ENCODE measurements around the gene SRP19.

Gene SRP19

GRCh38 chr5:112823656-112824055 lies 37.4 kb upstream of the SRP19 start:
- TF ChIP-seq NFIC (IDR thresholded peaks at IDR 0.05) = no peak

- TF ChIP-seq CREB1 (IDR thresholded peaks at IDR 0.05; ENCODE audit: low read depth) = no peak
- TF ChIP-seq YY1 (IDR thresholded peaks at IDR 0.05; ENCODE audit: low read depth) = no peak
- no peak for TF ChIP-seq REST (IDR thresholded peaks at IDR 0.05; ENCODE audit: low read depth)
- no peak for TF ChIP-seq MAX (IDR thresholded peaks at IDR 0.05)
- TF ChIP-seq NFIC (IDR thresholded peaks at IDR 0.05) = no peak
- TF ChIP-seq TEAD4 (IDR thresholded peaks at IDR 0.05) = no peak
- TF ChIP-seq TAF1 (IDR thresholded peaks at IDR 0.05; ENCODE audit: low read depth) = no peak
- no peak for TF ChIP-seq ZBTB7A (IDR thresholded peaks at IDR 0.05; ENCODE audit: low read depth)
- TF ChIP-seq CEBPB (IDR thresholded peaks at IDR 0.05) = no peak
- no peak for TF ChIP-seq EGR1 (IDR thresholded peaks at IDR 0.05)
- TF ChIP-seq TCF12 (IDR thresholded peaks at IDR 0.05; ENCODE audit: low read depth) = no peak
- TF ChIP-seq RAD21 (IDR thresholded peaks at IDR 0.05; ENCODE audit: low read depth) = no peak
- TF ChIP-seq USF1 (IDR thresholded peaks at IDR 0.05) = no peak
- TF ChIP-seq EP300 (IDR thresholded peaks at IDR 0.05; ENCODE audit: borderline replicate concordance) = no peak
- no peak for TF ChIP-seq FOXM1 (IDR thresholded peaks at IDR 0.05; ENCODE audit: borderline replicate concordance, low read depth)
Measured at GRCh38 chr5:112824197-112824596, 36.9 kb upstream of the SRP19 start.

GRCh38 chr5:112830378-112830777 lies 30.7 kb upstream of the SRP19 start:
- TF ChIP-seq TAF1 (IDR thresholded peaks at IDR 0.05; ENCODE audit: low read depth) (no peak), USF1 (IDR thresholded peaks at IDR 0.05) (no peak), REST (IDR thresholded peaks at IDR 0.05; ENCODE audit: low read depth) (no peak), FOXM1 (IDR thresholded peaks at IDR 0.05; ENCODE audit: borderline replicate concordance, low read depth) (no peak), TEAD4 (IDR thresholded peaks at IDR 0.05) (no peak), ZBTB7A (IDR thresholded peaks at IDR 0.05; ENCODE audit: low read depth) (no peak)

- TF ChIP-seq TEAD4 (IDR thresholded peaks at IDR 0.05) = no peak
- no peak for TF ChIP-seq ZBTB7A (IDR thresholded peaks at IDR 0.05; ENCODE audit: low read depth)
- no peak for TF ChIP-seq YY1 (IDR thresholded peaks at IDR 0.05; ENCODE audit: low read depth)
- no peak for TF ChIP-seq FOXM1 (IDR thresholded peaks at IDR 0.05; ENCODE audit: borderline replicate concordance, low read depth)
- TF ChIP-seq MAX (IDR thresholded peaks at IDR 0.05) = no peak
- no peak for TF ChIP-seq CEBPB (IDR thresholded peaks at IDR 0.05)
- TF ChIP-seq REST (IDR thresholded peaks at IDR 0.05; ENCODE audit: low read depth) = no peak
- TF ChIP-seq EP300 (IDR thresholded peaks at IDR 0.05; ENCODE audit: borderline replicate concordance) = no peak
- TF ChIP-seq TCF12 (IDR thresholded peaks at IDR 0.05; ENCODE audit: low read depth) = no peak
- no peak for TF ChIP-seq CREB1 (IDR thresholded peaks at IDR 0.05; ENCODE audit: low read depth)
- no peak for TF ChIP-seq EGR1 (IDR thresholded peaks at IDR 0.05)
Measured at GRCh38 chr5:112833971-112834370, 27.1 kb upstream of the SRP19 start.

GRCh38 chr5:112844489-112844888 lies 16.6 kb upstream of the SRP19 start:
- TF ChIP-seq TCF12 (IDR thresholded peaks at IDR 0.05; ENCODE audit: low read depth) = no peak
- TF ChIP-seq RAD21 (IDR thresholded peaks at IDR 0.05; ENCODE audit: low read depth) = no peak
- TF ChIP-seq NFIC (IDR thresholded peaks at IDR 0.05) = no peak
- TF ChIP-seq REST (IDR thresholded peaks at IDR 0.05; ENCODE audit: low read depth) = no peak
- TF ChIP-seq TEAD4 (IDR thresholded peaks at IDR 0.05) = no peak
- no peak for TF ChIP-seq CREB1 (IDR thresholded peaks at IDR 0.05; ENCODE audit: low read depth)
- TF ChIP-seq FOXM1 (IDR thresholded peaks at IDR 0.05; ENCODE audit: borderline replicate concordance, low read depth) = no peak
- TF ChIP-seq USF1 (IDR thresholded peaks at IDR 0.05) = no peak
- no peak for TF ChIP-seq MAX (IDR thresholded peaks at IDR 0.05)
- no peak for TF ChIP-seq TAF1 (IDR thresholded peaks at IDR 0.05; ENCODE audit: low read depth)
- TF ChIP-seq EP300 (IDR thresholded peaks at IDR 0.05; ENCODE audit: borderline replicate concordance) = no peak
- TF ChIP-seq EGR1 (IDR thresholded peaks at IDR 0.05) = no peak
- TF ChIP-seq CEBPB (IDR thresholded peaks at IDR 0.05) = no peak
- TF ChIP-seq YY1 (IDR thresholded peaks at IDR 0.05; ENCODE audit: low read depth) = no peak
- no peak for TF ChIP-seq ZBTB7A (IDR thresholded peaks at IDR 0.05; ENCODE audit: low read depth)

Measured in Ishikawa (cell line).